Mesodermal cell (in vitro differentiated cells): Measurements from ENCODE around the gene IRF2BP1.
"Not testable (repeated sequence)": the region's sequence is repeated elsewhere in the genome, so short reads cannot be mapped to it uniquely, and the experiment has no call there.

ENCODE experiments used
- H3K27ac ChIP-seq: 2 replicates; pipeline ENCODE4 v1.7.0; 2013; ENCODE audit warnings: mild to moderate bottlenecking, low read depth, low read length, moderate library complexity; ENCODE audit not compliant: severe bottlenecking
- H3K36me3 ChIP-seq: 2 replicates; pipeline ENCODE4 v1.7.1; 2013; ENCODE audit warnings: mild to moderate bottlenecking, low read length, moderate library complexity; ENCODE audit not compliant: control insufficient read depth, insufficient read depth
- H3K4me1 ChIP-seq: one replicate; pipeline ENCODE4 v1.7.1; 2013; ENCODE audit warnings: mild to moderate bottlenecking, low read length; ENCODE audit not compliant: insufficient read depth, control insufficient read depth, poor library complexity, severe bottlenecking
- H3K4me3 ChIP-seq: 2 replicates; pipeline ENCODE4 v1.7.0; 2013; ENCODE audit warnings: low read length, control low read depth, mild to moderate bottlenecking; ENCODE audit not compliant: insufficient read depth, poor library complexity, severe bottlenecking; ENCODE audit errors: extremely low read depth
- H3K9me3 ChIP-seq: 2 replicates; pipeline ENCODE4 v1.7.1; 2013; ENCODE audit warnings: mild to moderate bottlenecking, low read length, moderate library complexity; ENCODE audit not compliant: control insufficient read depth
- WGBS, 2 experiments: methylation state at CpG; one replicate each; pipeline ENCODE4 v1.1.5; 2013; ENCODE audit warnings: missing lambda C conversion rate in 2 of 2; ENCODE audit not compliant: insufficient coverage in 2 of 2; 5-methylcytosine and 5-hydroxymethylcytosine counted together

The IRF2BP1 gene

DNA sequence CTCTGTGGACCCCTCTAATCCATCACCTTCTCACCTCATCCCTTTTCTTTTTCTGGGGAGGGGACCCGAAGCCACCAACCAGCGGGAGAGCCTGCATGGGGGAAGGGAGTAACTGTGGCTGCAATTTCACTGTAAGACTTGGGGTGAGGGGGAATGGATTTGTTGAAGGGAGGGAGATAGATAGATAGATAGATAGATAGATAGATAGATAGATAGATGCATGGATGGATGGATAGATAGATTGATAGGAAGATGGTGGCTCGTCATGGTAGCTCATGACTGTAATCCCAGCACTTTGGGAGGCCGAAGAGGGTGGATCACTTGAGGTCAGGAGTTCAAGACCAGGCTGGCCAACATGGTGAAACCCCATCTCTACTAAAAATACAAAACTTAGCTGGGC lies 18.7 kb downstream of the IRF2BP1 start:
- not testable (repeated sequence) for H3K36me3 ChIP-seq, H3K27ac ChIP-seq, H3K4me3 ChIP-seq, H3K4me1 ChIP-seq, H3K9me3 ChIP-seq
- 93% methylated on average over 3 of the region's 4 CpGs; no CpG with 5 or more reads in 1 of the 2 experiments for WGBS, 2 experiments

DNA sequence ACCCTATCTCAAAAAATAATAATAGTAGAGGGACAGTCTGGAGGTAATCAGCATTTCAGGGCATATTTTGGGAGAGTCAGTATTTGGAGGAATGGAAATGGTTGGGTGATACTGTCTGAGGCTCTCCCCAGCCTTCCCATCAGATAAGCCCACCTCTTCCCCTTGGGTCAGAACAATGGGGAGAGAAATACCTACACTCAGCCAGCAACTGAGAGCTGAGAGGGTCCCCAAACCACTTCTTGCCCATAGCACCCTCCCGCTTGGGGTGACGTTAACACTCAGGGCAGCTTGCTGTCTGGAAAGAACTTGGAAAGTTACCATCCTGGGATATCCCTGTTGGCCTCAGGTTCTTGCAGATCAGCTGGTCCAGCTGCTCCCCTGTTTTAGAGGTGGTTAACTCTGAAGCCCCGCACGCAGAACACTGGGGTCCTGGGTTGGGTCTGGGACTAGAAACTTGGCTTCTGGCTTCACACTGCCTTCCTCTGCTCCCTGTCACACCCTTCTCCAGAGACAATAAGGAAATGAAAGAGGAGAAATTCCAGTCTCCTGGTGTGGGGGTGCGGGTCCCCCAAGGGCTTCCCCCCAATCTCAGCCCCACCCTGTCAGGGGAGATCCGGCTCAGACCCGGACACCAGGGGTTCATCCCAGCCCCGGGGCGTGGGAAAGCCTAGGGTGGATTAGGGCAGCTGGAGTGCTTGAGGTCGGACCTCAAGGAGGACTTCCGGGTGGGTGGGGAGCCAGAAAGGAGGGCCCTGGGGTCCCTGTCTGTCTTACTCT lies 19.4 kb downstream of the IRF2BP1 start:
- Histone ChIP-seq H3K27ac (no peak overlapping the region), H3K4me3 (no peak overlapping the region), H3K4me1 (no peaks in the 10 kb centered on the region), H3K9me3 (no peaks in the 10 kb centered on the region), H3K36me3 (no peaks in the 10 kb centered on the region)
- 81 to 89% methylated on average over 8 to 9 of the region's 11 CpGs for WGBS, 2 experiments

DNA sequence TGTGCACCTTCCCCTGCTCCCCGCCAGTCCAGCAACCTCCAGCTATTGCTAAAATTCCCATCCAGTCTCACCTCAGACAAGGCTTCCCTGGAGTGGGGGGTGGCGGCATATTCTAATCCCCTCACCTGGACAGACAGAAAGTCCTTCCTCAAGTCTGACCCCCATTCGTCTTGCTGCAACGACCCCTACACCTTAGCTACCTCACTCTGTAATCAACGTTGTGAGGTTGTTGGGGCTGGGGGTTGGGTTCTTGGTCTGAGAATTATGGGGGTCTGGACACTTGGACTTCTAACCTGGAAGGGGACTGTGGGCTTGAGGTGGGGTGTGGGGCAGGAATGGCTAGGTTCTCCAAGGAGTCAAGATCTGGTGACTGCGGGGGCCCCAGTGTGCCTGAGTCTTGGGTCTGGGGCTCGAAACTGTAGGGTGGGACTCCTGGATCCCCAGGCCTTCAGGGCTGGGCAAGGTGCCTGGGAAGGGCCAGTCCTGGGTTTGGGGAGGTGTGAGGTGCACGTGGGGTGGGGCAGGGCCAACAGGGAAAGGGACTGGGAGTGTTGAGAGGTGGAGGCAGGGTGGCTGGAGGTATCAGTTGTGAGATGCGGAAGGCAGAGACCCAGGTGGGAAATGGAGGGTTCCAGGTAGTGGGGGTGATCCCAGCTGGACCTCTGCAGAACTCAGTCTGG lies 20.5 kb downstream of the IRF2BP1 start:
- Histone ChIP-seq H3K36me3 (peaks cover 6% of the 10 kb centered on the region), H3K27ac (no peak overlapping the region), H3K4me3 (no peak overlapping the region), H3K4me1 (no peaks in the 10 kb centered on the region), H3K9me3 (no peaks in the 10 kb centered on the region)
- WGBS, 2 experiments, result 83 to 89% methylated on average over 3 to 5 of the region's 9 CpGs

DNA sequence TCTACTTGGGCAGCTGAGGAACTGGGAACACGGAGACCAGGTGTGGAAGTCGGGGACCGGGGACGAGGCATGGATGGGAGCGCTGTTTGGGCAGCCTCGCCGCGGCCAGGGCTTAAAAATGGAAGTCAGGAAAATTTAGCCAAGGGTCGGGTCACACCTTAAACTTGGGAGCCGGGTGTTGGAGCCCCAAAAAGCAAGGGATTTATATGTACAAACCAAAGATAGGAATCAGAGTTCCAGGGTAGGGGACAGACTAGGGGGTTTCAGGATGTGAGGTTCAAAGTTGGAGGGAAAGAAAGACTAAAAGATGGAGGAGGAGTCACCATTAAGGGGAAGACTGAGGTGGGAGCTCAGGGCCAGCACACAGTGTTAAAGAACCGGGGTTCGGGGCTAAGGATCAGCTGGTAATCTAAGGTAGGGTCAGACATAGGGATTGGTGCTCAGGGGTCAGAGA lies 21.3 kb downstream of the IRF2BP1 start:
- Histone ChIP-seq H3K4me1 (no peaks in the 10 kb centered on the region), H3K36me3 (peaks cover 14% of the 10 kb centered on the region), H3K4me3 (peak overlapping the region; percentile 87), H3K27ac (no peak overlapping the region), H3K9me3 (no peaks in the 10 kb centered on the region)
- 23 to 27% methylated on average over 11 to 12 of the region's 12 CpGs for WGBS, 2 experiments

DNA sequence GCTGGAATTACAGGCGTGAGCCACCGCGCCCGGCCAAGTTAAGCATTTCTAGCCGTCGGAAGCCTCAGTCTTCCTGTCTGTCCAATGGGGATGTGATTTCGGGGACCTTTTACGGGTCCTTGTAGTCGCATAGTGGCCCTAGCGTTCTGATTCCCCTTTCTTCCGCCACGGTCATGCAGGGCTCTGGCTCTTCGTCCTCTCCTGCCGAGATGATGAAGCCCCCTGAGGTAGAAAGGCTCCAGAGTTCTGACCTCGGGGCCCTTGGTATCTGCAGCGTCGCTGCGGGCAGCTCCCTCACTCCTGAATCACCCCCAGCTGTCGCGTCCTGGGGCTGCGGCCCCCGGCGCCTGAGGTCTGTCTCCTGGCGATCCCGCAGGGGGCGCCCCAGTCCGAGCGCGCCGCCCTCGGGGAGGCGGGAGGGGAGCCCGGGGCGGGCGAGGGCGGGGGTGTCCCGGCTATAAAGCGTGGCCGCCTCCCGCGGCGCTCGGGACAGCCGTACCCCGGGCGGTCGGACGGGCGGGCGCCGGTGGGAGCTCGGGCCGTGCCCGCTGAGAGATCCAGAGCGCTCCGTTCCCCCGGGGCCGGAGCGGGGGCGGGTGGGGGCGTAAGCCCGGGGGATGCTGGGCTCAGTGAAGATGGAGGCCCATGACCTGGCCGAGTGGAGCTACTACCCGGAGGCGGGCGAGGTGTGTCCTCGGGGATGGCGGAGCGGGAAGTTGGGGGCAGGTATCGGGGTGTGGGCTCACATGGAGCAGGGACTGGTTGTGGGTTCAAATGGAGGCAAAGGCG lies 21.9 kb downstream of the IRF2BP1 start, which contains the start of gene FOXA3:
Gene FOXA3 (plus strand): TSS at position 487 of the 789 bp plus-strand sequence. CDS start 131 bp downstream, at position 618.
- H3K36me3 ChIP-seq, result peaks cover 20% of the 10 kb centered on the region
- no peak within 1 kb of the TSS for H3K27ac ChIP-seq
- no peaks in the 10 kb centered on the region for H3K4me1 ChIP-seq
- H3K9me3 ChIP-seq, result no peaks in the 10 kb centered on the region
- 3 to 5% methylated on average over 53 to 57 of the region's 71 CpGs for WGBS, 2 experiments
- H3K4me3 ChIP-seq, result peak within 1 kb of the TSS; percentile 87

DNA sequence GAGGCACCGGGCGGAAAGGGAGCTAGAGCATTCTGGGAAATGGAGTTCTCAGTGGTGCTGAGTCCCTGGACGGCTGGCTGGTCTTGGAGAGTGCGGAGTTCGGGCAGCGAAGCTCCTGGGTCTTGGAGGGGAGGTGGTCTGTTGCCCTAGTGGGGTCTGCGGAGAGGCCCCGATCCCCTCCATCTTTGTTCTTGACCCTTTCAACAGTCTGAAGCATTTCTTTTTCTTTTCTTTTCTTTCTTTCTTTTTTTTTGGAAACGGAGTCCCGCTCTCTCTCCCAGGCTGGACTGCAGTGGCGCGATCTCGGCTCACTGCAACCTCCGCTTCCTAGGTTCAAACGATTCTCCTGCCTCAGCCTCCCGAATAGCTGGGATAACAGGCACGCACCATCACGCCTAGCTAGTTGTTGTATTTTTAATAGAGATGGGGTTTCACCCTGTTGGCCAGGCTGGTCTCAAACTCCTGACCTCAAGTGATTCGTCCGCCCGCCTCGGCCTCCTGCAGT lies 22.6 kb downstream of the IRF2BP1 start:
- Histone ChIP-seq H3K9me3 (no peaks in the 10 kb centered on the region), H3K36me3 (peaks cover 26% of the 10 kb centered on the region), H3K4me3 (peak overlapping the region; percentile 87), H3K27ac (no peak overlapping the region), H3K4me1 (no peaks in the 10 kb centered on the region)
- WGBS, 2 experiments, result 8 to 17% methylated on average over 11 to 21 of the region's 22 CpGs

DNA sequence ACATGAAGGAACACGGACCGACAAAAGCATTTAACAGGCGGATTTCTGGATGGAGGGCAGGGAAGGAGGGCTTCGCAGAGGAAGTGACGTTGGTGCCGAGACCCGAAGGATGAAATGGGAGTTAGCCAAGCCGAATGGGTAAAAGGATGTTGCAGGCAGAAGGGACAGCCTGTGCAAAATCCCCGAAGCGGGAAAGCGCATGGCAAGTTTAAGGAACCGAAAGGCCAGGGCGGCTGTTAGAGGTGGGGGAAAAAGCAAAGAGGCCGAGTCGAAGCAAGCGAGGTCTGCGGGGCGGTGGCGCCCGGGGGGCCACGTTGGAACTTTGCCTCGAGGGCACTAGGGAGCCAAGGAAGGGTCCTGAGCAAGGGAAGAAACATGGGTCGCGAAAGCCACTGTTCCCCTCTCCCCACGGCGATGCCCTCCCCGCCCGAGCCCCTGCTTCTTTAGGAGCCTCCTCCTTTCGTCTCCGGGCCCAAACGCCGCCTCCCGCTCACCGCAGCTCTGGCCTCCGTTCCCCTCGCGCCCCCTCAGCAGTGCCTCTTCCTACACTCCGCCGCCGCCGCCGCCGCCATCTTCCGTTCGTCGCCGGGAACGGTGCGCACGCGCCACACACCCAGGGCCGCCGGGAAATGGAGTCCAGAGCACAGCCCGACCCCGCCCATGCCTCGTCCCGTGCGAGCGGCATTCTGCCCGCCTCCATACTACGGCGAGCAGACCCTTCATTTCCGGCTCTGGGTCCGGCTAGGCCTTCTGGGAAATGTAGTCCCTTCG lies 23.2 kb downstream of the IRF2BP1 start, which contains the start of gene SYMPK:
Gene SYMPK (minus strand): TSS at position 584 of the 771 bp plus-strand sequence. CDS start 8,652 bp downstream, outside the sequence.
- Histone ChIP-seq H3K27ac (peak within 1 kb of the TSS; percentile 91), H3K36me3 (peaks cover 32% of the 10 kb centered on the region), H3K4me1 (no peaks in the 10 kb centered on the region), H3K9me3 (no peaks in the 10 kb centered on the region), H3K4me3 (peak within 1 kb of the TSS; percentile 87)
- 0% methylated on average over 59 to 63 of the region's 65 CpGs for WGBS, 2 experiments

DNA sequence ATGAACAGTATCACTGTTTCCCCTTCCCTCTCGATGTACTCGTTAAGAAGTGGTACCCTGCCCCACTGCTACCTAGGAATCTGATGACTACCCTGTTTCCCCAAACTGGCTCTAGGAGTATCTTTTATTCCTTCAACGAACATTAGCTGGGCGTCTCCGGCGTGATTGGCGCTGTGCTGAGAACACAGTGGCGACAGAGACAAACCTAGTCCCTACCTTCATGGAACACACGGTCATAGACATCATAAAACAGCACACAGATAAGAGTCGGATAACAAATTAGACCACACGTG lies 23.7 kb downstream of the IRF2BP1 start:
- Histone ChIP-seq H3K4me1 (no peaks in the 10 kb centered on the region), H3K27ac (peak overlapping the region; percentile 91), H3K9me3 (no peaks in the 10 kb centered on the region), H3K4me3 (peak overlapping the region; percentile 87), H3K36me3 (peaks cover 32% of the 10 kb centered on the region)
- WGBS, 2 experiments, result 0 to 3% methylated on average over 7 to 10 of the region's 11 CpGs

DNA sequence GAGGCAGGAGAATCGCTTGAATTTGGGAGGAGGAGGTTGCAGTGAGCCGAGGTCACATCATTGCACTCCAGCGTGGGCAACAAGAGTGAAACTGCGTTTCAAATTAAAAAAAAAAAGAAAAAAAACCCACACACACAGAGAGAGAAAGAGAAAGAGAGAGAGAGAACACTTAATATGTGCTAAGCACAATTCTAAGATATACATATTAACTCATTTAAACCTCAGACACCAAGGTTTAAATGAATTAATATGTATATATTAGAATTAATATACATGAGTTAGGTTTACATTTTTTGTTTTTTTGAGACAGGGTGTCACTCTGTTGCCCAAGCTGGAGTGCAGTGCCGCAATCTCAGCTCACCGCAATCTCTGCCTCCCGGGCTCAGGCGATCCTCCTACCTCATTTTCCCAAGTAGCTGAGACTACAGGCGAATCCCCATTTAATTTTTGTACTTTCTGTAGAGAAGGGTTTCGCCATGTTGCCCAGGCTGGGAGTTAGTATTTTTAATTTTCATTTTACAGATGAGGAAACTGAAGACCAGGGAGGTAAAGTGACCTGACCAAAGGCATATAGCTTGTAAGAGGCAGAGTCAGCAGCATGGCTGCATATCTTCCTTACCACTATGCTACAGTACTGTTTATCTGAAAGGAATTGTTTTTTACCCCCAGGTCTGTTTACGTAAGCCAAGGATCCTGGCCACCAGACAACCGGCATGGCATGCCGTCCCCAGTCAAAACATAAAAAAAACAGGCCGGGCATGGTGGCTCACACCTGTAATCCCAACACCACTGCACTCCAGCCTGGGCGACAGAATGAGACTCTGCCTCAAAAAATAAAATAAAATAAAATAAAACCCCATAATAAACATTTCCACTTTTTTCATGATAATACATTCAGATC lies 25.3 kb downstream of the IRF2BP1 start:
- WGBS, 2 experiments, result 90 to 92% methylated on average over 6 to 12 of the region's 15 CpGs
- no peaks in the 10 kb centered on the region for H3K9me3 ChIP-seq
- peaks cover 42% of the 10 kb centered on the region for H3K36me3 ChIP-seq
- H3K4me1 ChIP-seq, result no peaks in the 10 kb centered on the region
- H3K27ac ChIP-seq, result no peak overlapping the region
- no peak overlapping the region for H3K4me3 ChIP-seq
